Prostate gland (tissue), 2 donors: ENCODE results near the gene B3GNT4.

ENCODE experiments used
- POLR2A ChIP-seq: fragments of 450-650 bp; IDR thresholded peaks from one replicate; pipeline ENCODE4 v1.6.1; 2016; ENCODE audit warnings: antibody characterized with exemption, mild to moderate bottlenecking
- POLR2AphosphoS5 ChIP-seq: sonication (generic); formaldehyde crosslinking; IDR thresholded peaks from one replicate; pipeline ENCODE4 v1.6.1; 2017; ENCODE audit warnings: antibody characterized with exemption
- TF ChIP-seq, protein P1 (sequence below), 4 experiments: fragments of 200-600 bp in 2 of 4; fragments of 450-650 bp in 2 of 4; sonication (generic) in 2 of 4; IDR thresholded peaks; 1 replicate in 3 of 4; 2 replicates in 1 of 4; pipeline ENCODE4 v1.5.1; 2016 to 2019; ENCODE audit warnings: antibody characterized with exemption in 4 of 4, mild to moderate bottlenecking in 2 of 4, moderate library complexity in 2 of 4

DNA sequence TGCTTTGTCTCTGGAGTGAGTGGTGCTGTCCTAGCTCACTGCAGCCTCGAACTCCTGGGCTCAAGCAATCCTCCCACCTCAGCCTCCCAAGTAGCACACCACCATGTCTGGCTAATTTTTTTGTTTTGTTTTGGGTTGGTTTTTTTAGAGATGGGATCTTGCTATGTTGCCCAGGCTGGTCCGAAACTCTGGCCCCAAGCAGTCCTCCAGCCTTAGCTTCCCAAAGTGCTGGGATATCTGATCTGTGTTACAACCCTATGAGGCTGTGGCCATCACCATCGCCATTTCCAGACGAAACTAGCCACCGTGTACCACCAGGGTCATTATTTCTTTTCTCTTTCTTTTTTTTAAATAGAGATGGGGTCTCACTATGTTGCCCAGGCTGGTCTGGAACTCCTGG is 32.1 kb upstream of the B3GNT4 start:
- TF ChIP-seq, protein P1, sequence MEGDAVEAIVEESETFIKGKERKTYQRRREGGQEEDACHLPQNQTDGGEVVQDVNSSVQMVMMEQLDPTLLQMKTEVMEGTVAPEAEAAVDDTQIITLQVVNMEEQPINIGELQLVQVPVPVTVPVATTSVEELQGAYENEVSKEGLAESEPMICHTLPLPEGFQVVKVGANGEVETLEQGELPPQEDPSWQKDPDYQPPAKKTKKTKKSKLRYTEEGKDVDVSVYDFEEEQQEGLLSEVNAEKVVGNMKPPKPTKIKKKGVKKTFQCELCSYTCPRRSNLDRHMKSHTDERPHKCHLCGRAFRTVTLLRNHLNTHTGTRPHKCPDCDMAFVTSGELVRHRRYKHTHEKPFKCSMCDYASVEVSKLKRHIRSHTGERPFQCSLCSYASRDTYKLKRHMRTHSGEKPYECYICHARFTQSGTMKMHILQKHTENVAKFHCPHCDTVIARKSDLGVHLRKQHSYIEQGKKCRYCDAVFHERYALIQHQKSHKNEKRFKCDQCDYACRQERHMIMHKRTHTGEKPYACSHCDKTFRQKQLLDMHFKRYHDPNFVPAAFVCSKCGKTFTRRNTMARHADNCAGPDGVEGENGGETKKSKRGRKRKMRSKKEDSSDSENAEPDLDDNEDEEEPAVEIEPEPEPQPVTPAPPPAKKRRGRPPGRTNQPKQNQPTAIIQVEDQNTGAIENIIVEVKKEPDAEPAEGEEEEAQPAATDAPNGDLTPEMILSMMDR (IDR thresholded peaks at IDR 0.05): no peak
- no peak for TF ChIP-seq POLR2A
- no peak for TF ChIP-seq POLR2AphosphoS5
